Stimulated activated CD4-positive, alpha-beta T cell treated with anti-CD3 and anti-CD28 coated beads, Interleukin-15, amount 100 ng/mL, for 24 hours (primary cell): ENCODE results near the gene CABCOCO1.

Experiments used
- DNase-seq: peaks from one replicate; pipeline ENCODE4 v3.0.0-alpha.2; 2020

The CABCOCO1 gene

GRCh38 chr10:61787170-61787569 is 124.4 kb downstream of the CABCOCO1 start:
- DNase-seq, result no peak

GRCh38 chr10:61789031-61789430 is 126.3 kb downstream of the CABCOCO1 start:
- no peak for DNase-seq

GRCh38 chr10:61791216-61791615 is 128.5 kb downstream of the CABCOCO1 start:
- no peak for DNase-seq

- DNase-seq, result no peak
Observed at GRCh38 chr10:61792097-61792716, 129.5 kb downstream of the CABCOCO1 start.

DNA sequence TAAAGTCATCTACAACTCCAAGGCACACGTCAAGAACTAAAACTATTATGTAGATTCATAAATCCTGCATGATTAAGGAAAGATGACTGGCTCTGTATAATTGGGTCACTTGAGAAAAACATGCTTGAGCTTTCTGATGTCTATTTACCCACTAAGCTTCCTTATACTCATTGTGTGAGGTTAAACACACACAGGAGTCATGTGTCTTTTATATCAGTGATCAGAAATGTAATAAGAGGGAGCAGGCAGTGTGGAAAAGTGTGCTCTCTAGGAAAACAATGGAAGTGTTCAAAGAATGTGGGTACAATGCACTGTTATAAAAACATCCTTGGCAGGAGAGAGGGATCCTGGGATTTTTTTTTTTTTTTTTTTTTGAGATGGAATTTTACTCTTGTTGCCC is 130.2 kb downstream of the CABCOCO1 start:
- DNase-seq, result no peak

- DNase-seq, result no peak
Observed at GRCh38 chr10:61793760-61794703, 131.3 kb downstream of the CABCOCO1 start.

DNA sequence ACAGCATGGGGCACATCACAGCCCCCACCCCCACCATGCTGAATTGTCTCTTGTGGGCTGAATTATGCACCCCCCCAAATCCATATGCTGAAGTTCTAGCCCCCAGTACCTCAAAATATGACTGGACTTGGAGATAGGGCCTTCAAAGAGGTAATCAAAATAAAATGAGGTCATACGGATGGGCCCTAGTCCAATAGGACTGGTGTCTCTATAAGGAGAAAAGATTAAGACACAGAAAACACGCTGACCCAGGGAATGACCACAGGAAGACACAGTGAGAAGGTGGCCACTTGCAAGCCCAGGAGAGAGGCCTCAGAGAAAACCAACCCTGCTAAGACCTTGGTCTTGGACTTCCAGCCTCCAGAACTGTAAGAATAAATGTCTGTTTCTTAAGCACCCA is 132.4 kb downstream of the CABCOCO1 start:
- DNase-seq, result no peak

DNA sequence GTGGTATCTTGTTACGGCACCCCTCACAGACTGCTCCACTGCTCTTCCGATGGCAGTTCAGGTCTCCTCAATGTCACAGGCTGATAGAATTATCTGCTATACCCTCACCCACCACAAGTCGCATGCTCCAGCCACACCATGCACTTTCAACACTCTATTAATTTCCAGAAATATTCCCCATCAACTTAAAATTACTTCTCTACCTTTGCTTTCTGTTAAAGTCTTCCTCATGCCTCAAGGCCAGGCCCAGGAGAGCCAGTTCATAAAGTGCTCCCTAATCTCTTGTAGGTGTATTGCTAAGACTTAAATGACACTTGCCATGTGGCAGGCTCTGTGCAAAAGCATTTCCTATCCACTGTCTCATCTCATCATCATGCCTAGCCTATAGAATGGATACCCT is 132.8 kb downstream of the CABCOCO1 start:
- DNase-seq, result no peak

GRCh38 chr10:61796785-61797184 is 134.1 kb downstream of the CABCOCO1 start:
- no peak for DNase-seq

- DNase-seq, result no peak
Observed at GRCh38 chr10:61797304-61798153, 134.8 kb downstream of the CABCOCO1 start.

GRCh38 chr10:61798713-61799112 is 136.0 kb downstream of the CABCOCO1 start:
- DNase-seq, result no peak

DNA sequence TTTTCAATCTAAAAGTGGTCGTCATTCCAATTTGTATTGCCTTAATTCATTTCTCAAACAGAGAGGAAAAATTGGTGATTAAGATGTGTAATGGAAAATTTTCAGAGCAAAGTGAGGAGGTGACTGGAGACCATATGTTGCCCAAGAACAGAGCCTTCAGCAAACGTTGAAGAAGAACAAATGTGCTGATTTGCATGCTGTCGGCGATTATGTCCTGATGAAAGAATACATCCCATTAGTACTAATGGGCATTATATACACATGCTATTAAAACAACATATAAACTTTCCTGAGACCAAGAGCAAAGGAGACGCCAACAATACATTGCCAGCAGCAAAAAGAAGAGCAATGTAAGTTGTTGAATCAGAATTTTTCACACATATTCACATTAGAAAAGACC is 138.8 kb downstream of the CABCOCO1 start:
- no peak for DNase-seq

- no peak for DNase-seq
Observed at GRCh38 chr10:61803269-61803668, 140.5 kb downstream of the CABCOCO1 start.

DNA sequence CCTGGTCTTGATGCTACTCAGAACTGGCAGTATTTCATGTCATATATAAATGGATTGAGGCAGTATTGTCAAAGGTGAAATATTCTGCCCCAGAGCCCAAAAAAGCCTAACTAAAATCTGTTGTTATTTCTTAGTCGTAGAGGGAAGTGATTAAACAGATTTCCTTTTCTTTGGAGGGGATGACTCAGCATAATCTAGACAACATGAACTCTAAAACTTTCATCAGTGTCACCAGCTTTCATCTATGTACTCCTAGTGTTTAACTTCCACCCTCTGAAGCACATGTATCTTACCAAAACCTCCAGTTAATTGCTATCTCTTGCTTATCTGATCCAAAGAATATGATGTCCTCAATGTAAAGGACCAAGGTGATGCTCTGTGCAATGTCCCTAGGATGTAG is 141.7 kb downstream of the CABCOCO1 start:
- no peak for DNase-seq

DNA sequence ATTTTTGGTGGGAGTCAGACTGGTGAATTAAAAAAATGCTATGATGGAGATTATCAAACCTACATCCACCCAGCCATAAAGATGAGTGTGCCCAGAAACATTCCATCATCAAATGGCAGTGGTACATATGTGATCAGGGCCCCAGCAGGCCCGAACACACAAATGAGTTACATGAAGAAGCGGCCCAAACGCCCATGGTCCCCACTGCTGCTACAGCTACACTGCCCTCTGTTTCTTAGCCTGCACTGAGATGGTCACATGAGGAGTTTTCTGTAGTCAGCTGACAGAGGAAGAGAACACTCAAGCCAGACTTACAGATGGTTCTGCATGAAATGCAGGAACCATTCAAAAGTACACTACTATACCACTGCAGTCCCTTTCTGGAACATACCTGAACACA is 142.4 kb downstream of the CABCOCO1 start:
- DNase-seq, result no peak

- DNase-seq, result no peak
Observed at GRCh38 chr10:61810263-61810662, 147.5 kb downstream of the CABCOCO1 start.

GRCh38 chr10:61812052-61812721 is 149.5 kb downstream of the CABCOCO1 start:
- DNase-seq, result no peak

DNA sequence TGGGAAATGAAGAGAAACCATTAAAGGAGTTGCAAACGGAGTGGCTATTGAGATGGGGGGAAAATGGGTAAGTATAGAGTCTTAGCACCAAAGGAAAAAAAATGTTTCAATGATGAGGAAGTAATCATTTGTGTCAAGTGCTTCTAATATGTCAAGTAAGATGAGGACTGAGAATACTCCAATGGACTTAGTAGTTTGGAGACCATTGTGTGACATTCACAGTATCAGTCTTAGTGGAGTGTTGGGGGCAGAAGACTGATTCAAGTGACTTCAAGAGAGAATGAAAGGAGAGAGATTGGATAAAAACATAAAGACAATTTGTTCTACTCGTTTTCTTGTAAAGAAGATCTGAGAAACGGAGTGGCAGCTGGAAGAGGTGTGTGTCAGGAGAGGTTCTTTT is 150.2 kb downstream of the CABCOCO1 start:
- no peak for DNase-seq

GRCh38 chr10:61814160-61814559 is 151.4 kb downstream of the CABCOCO1 start:
- DNase-seq, result no peak

- DNase-seq, result no peak
Observed at GRCh38 chr10:61815496-61815895, 152.8 kb downstream of the CABCOCO1 start.
